ENCODE data around the gene ERN2. TPM values are rescaled to one million over a fixed set of nuclear protein-coding genes. Genes with fewer than 3 reads are reported as not detected.
"Not testable (repeated sequence)": the region's sequence is repeated elsewhere in the genome, so short reads cannot be mapped to it uniquely, and the experiment has no call there.

Gene ERN2
- not detected for polyA plus RNA-seq

DNA sequence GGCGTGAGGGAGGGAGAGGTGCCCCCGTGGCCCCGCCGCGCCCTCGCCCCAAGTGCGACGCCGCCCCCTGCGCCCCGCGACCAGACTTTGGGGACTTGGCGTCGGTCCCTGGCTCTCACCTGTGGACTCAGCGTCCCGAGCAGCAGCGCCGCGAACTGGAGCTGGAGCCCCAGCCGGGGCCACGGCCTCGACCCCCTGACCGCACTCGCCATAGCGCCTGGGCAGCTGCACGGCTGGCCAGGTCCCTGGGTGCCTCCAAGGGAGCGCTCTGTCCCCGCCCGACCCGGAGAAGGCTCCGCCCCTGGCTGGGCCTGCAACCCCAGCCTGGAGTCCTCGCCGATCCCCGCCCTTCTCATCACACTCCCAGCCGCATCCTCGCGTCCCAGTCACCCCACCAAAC lies at the start of gene ERN2:
Gene ERN2 (minus strand): TSS at position 247 of the 400 bp plus-strand sequence. CDS start 35 bp downstream, at position 212.
- Mint-ChIP-seq H3K27me3 (peaks cover 53% of the 10 kb centered on the region), H3K9me3 (peaks cover 2 to 15% (median 15%) of the 10 kb centered on the region in 3 donors), H3K4me1 (no peaks in the 10 kb centered on the region), H3K27ac (no peak within 1 kb of the TSS), H3K4me3 (no peak within 1 kb of the TSS), H3K36me3 (no peaks in the 10 kb centered on the region)

DNA sequence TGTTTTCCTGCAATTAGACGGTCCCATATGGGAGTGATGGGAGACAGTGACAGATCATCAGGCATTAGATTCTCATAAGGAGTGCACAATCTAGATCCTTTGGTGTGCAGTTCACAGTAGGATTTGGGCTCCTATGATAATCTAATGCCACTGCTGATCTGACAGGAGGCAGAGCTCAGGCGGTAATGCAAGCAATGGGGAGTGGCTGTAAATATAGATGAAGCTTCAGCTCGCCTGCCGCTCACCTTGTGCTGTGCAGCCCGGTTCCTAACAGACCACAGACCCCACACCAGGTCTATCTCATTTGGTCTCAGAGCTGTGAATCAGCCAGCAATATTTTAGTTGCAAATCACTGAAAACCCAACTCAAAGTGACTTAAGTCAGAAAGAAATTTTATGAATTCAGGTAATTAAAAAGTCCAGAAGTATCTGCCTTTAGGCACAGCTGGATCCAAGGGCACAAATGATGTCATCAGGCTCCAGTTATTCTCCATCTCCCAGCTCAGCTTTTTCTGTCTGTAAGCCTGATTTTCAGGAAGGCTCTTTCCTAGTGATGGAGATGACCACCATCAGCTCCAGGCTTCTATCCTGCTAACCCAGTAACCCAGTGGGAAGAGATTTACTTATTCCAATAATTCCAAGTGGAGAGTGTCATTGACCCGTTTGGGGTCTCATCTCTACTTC lies 45.1 kb upstream of the ERN2 start:
- Mint-ChIP-seq H3K4me1 (peaks cover 0 to 5% (median 3%) of the 10 kb centered on the region in 3 donors), H3K27ac (no peak overlapping the region), H3K36me3 (peaks cover 2% of the 10 kb centered on the region), H3K4me3 (no peak overlapping the region), H3K27me3 (peaks cover 42% of the 10 kb centered on the region), H3K9me3 (no peaks in the 10 kb centered on the region)

DNA sequence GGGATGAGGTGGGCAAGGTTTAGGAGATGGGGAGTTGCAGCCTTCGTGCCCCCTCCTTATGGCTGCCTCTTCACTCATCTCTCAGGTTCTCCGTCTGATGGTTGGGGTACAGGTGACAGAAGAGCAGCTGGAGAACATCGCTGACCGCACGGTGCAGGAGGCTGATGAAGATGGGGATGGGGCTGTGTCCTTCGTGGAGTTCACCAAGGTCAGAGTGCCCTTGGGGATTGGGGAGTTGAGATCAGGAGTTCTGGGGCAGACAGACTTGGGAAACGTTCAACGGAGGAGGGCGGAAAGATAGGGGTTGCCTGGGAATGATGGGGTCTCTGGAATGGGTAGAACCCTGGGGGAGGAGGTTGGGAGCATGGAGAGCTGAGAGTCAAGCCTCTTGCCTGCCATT lies 44.1 kb upstream of the ERN2 start:
- H3K9me3 Mint-ChIP-seq = no peaks in the 10 kb centered on the region
- no peak overlapping the region for H3K4me3 Mint-ChIP-seq
- no peak overlapping the region for H3K27ac Mint-ChIP-seq
- H3K27me3 Mint-ChIP-seq = peaks cover 44% of the 10 kb centered on the region
- H3K36me3 Mint-ChIP-seq = peaks cover 2% of the 10 kb centered on the region
- peaks cover 0 to 5% (median 3%) of the 10 kb centered on the region in 3 donors for H3K4me1 Mint-ChIP-seq

DNA sequence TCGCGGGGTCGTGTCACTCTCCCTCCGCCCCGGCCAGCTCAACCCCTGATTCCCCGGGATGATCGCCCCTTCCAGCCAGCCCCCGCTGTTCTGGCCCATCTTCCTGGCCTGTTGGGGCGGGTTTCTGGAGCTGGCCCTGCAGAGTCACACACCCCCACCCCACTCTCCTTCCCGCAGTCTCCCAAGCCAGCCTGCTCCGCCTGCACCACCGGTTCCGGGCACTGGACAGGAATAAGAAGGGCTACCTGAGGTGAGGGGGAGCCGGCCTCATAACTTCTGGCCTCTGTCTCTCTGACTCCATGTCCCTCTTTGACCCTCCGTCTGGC lies 42.4 kb upstream of the ERN2 start:
- H3K4me1 Mint-ChIP-seq = peaks cover 0 to 5% (median 1%) of the 10 kb centered on the region in 3 donors
- H3K36me3 Mint-ChIP-seq = peaks cover 4% of the 10 kb centered on the region
- no peak overlapping the region for H3K4me3 Mint-ChIP-seq
- peaks cover 44% of the 10 kb centered on the region for H3K27me3 Mint-ChIP-seq
- H3K9me3 Mint-ChIP-seq = no peaks in the 10 kb centered on the region
- H3K27ac Mint-ChIP-seq = no peak overlapping the region

DNA sequence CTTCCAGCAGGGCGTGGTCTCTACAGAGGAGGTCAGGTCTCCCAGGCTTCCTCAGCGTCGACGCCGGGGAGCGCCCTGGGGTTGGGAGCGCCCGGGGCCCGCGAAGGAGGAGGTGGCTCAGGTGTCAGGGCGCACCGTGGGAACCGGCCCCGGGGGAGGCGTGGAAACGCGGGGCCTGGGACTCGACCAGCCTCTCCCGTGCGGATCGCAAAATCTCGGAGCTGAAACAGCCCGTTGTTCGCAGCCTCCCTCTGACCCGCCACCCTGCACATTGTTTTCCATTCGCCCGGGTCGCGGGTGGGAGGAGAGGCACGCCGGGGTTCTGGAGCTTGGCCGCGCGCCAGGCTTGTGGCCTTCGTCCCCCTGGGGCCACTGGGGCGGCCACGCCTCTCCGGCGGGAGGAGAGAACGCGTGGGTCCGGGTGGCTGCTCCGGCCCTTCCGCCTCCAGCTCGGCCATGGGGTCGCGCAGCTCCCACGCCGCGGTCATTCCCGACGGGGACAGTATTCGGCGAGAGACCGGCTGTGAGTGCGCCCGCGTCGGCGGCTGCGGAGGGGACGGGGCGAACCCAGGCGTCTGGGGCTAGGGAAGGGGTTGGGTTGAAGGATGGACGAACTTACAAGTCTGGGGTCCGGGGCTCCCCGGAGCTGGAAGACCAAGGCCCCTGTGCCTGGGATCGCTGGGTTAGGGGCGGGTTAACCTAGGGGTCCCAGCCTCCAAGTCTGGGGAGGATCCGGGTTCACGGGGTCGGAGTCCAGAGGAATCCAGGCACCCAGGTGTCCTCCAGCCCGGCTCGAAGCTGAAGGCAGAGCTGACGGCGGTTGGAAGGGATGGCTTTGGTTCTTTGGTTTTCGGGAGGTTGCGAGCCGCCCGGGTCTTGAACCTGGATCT lies 41.8 kb upstream of the ERN2 start, which contains the start of gene CHP2:
Gene CHP2 (plus strand): TSS at position 433 of the 890 bp plus-strand sequence. CDS start 24 bp downstream, at position 457.
- Mint-ChIP-seq H3K27ac (no peak within 1 kb of the TSS), H3K4me1 (peaks cover 0 to 2% (median 1%) of the 10 kb centered on the region in 3 donors), H3K4me3 (peak within 1 kb of the TSS in 1 of 4 donors; percentile 44), H3K27me3 (peaks cover 41% of the 10 kb centered on the region), H3K9me3 (no peaks in the 10 kb centered on the region), H3K36me3 (peaks cover 4% of the 10 kb centered on the region)

- Mint-ChIP-seq H3K4me1 (peaks cover 0 to 2% (median 1%) of the 10 kb centered on the region in 3 donors), H3K4me3 (peak overlapping the region in 1 of 4 donors; percentile 8), H3K27me3 (peaks cover 41% of the 10 kb centered on the region), H3K36me3 (peaks cover 4% of the 10 kb centered on the region), H3K9me3 (no peaks in the 10 kb centered on the region), H3K27ac (no peak overlapping the region)
Measured at GRCh38 chr16:23753908-23754593, 41.0 kb upstream of the ERN2 start.

DNA sequence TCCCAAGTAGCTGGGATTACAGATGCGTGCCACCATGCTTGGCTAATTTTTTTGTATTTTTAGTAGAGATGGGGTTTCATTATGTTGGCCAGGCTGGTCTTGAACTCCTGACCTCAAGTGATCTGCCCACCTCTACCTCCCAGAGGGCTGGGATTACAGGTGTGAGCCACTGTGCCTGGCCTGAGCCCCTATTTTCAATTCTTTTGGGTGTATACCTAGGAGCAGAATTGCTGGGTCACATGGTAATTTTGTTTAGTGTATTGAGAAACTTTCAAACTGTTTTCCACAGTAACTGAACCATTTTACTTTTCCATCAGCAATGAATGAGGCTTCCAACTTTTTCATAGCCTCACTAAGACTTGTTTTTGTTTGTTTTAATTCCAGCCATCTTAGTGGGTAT lies 38.0 kb upstream of the ERN2 start:
- H3K9me3 Mint-ChIP-seq, H3K4me3 Mint-ChIP-seq: not testable (repeated sequence)
- H3K27me3 Mint-ChIP-seq = peaks cover 29% of the 10 kb centered on the region

GRCh38 chr16:23748630-23749029 lies 35.6 kb upstream of the ERN2 start:
- Mint-ChIP-seq H3K27me3 (peaks cover 28% of the 10 kb centered on the region), H3K4me3 (no peak overlapping the region), H3K4me1 (no peaks in the 10 kb centered on the region), H3K27ac (no peak overlapping the region), H3K36me3 (peaks cover 9% of the 10 kb centered on the region), H3K9me3 (peaks cover 0 to 4% (median 3%) of the 10 kb centered on the region in 3 donors)

More for the DNA sequence above, 38.0 kb upstream of the ERN2 start:
- not testable (repeated sequence) for H3K4me1 Mint-ChIP-seq, H3K36me3 Mint-ChIP-seq, H3K27ac Mint-ChIP-seq

- Mint-ChIP-seq H3K27ac (no peak overlapping the region), H3K27me3 (peaks cover 21% of the 10 kb centered on the region), H3K4me3 (no peak overlapping the region), H3K36me3 (peaks cover 7% of the 10 kb centered on the region), H3K9me3 (peaks cover 0 to 4% (median 3%) of the 10 kb centered on the region in 3 donors), H3K4me1 (peaks cover 0 to 1% (median 0%) of the 10 kb centered on the region in 3 donors)
Measured at GRCh38 chr16:23745263-23745662, 32.2 kb upstream of the ERN2 start.

GRCh38 chr16:23742766-23743165 lies 29.7 kb upstream of the ERN2 start:
- Mint-ChIP-seq H3K27me3 (peaks cover 21% of the 10 kb centered on the region), H3K4me3 (no peak overlapping the region), H3K36me3 (peaks cover 7% of the 10 kb centered on the region), H3K27ac (no peak overlapping the region), H3K9me3 (peaks cover 0 to 4% (median 2%) of the 10 kb centered on the region in 3 donors), H3K4me1 (peaks cover 0 to 1% (median 0%) of the 10 kb centered on the region in 3 donors)

DNA sequence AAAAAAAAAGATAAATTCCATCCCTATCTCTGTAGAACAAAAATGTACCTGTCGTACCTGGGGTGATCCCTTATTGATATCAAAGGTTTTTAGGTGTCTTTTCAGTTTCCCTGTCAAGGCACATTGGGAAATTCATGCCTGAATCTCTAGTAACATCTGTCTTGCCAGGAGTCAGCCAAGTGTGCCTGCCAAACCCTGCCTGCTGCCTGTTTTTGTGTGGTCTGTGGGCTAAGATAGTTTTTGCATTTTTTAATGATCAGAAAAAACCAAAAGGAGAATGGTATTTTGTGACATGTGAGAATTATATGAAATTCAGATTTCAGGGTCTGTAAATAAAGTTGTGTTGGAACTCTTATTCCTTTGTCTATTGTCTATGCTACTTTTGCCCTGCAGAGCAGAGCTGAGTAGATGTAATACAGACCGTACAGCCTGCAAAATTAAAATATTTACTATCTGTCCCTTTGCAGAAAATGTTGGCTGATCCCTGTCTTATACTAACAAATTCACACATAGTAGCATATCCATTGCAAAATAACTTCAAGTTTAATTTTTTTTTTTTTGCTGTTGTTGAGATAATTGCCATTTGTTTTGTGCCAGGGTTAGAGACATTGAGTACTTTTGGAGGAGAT lies 28.8 kb upstream of the ERN2 start:
- H3K4me1 Mint-ChIP-seq = peaks cover 0 to 1% (median 0%) of the 10 kb centered on the region in 3 donors
- no peak overlapping the region for H3K4me3 Mint-ChIP-seq
- H3K27ac Mint-ChIP-seq = no peak overlapping the region
- H3K27me3 Mint-ChIP-seq = peaks cover 15% of the 10 kb centered on the region
- peaks cover 4% of the 10 kb centered on the region for H3K36me3 Mint-ChIP-seq
- H3K9me3 Mint-ChIP-seq = peaks cover 0 to 2% (median 0%) of the 10 kb centered on the region in 3 donors

DNA sequence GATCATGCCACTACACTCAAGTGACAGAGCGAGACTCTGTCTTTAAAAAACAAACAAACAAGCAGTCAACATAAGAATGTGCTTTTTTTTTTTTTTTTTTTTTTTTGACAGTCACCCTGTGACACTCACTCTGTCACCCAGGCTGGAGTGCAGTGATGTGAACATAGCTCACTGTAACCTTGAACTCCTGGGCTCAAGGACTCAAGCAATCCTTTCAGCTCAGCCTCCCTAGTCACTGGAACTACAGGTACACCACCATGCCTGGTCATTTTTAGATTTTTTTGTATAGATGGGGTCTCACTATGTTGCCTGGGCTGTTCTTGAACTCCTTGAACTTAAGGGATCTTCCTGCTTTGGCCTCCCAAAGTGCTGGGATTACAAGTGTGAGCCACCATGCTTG lies 26.5 kb upstream of the ERN2 start:
- H3K4me1 Mint-ChIP-seq = peaks cover 4 to 7% (median 6%) of the 10 kb centered on the region in 3 donors
- no peak overlapping the region for H3K4me3 Mint-ChIP-seq
- peaks cover 8% of the 10 kb centered on the region for H3K27me3 Mint-ChIP-seq
- no peaks in the 10 kb centered on the region for H3K9me3 Mint-ChIP-seq
- H3K27ac Mint-ChIP-seq = no peak overlapping the region
- H3K36me3 Mint-ChIP-seq = no peaks in the 10 kb centered on the region

GRCh38 chr16:23737423-23738028 lies 24.5 kb upstream of the ERN2 start:
- not testable (repeated sequence) for H3K4me3 Mint-ChIP-seq, H3K27ac Mint-ChIP-seq, H3K36me3 Mint-ChIP-seq, H3K4me1 Mint-ChIP-seq, H3K27me3 Mint-ChIP-seq, H3K9me3 Mint-ChIP-seq

GRCh38 chr16:23734176-23734893 lies 21.3 kb upstream of the ERN2 start:
- Mint-ChIP-seq H3K36me3 (no peaks in the 10 kb centered on the region), H3K27me3 (peaks cover 12% of the 10 kb centered on the region), H3K4me3 (no peak overlapping the region), H3K9me3 (no peaks in the 10 kb centered on the region), H3K27ac (peak overlapping the region in 1 of 3 donors; percentile 18), H3K4me1 (peaks cover 3 to 7% (median 6%) of the 10 kb centered on the region in 3 donors)
